DMS79 (cell line): ENCODE data around the gene GPX4.
"Not testable (repeated sequence)": the region's sequence is repeated elsewhere in the genome, so short reads cannot be mapped to it uniquely, and the experiment has no call there.

Experiments
- DNase-seq: peaks from one replicate; lab custom pipeline; 2025; lab: John Stamatoyannopoulos, UW

GPX4 gene

GRCh38 chr19:1113986-1114483 is 10.2 kb downstream of the GPX4 start:
- DNase-seq: no peak

GRCh38 chr19:1114728-1115127 is 10.9 kb downstream of the GPX4 start:
- DNase-seq: not testable (repeated sequence)

- no peak for DNase-seq
Observed at GRCh38 chr19:1115646-1116420, 12.0 kb downstream of the GPX4 start.

- DNase-seq: no peak
Observed at GRCh38 chr19:1116726-1117581, 13.2 kb downstream of the GPX4 start.

- DNase-seq: no peak
Observed at GRCh38 chr19:1117654-1118053, 13.9 kb downstream of the GPX4 start.

- DNase-seq: no peak
Observed at GRCh38 chr19:1118999-1119398, 15.2 kb downstream of the GPX4 start.

- no peak for DNase-seq
Observed at GRCh38 chr19:1119475-1120217, 15.9 kb downstream of the GPX4 start.

GRCh38 chr19:1121395-1121794 is 17.6 kb downstream of the GPX4 start:
- DNase-seq: no peak

- DNase-seq: no peak
Observed at GRCh38 chr19:1122021-1122971, 18.5 kb downstream of the GPX4 start.

- DNase-seq: no peak
Observed at GRCh38 chr19:1122972-1123363, 19.2 kb downstream of the GPX4 start.

- DNase-seq: no peak
Observed at GRCh38 chr19:1123381-1123780, 19.6 kb downstream of the GPX4 start.

GRCh38 chr19:1123885-1124677 is 20.3 kb downstream of the GPX4 start:
- no peak for DNase-seq

GRCh38 chr19:1125601-1126467 is 22.0 kb downstream of the GPX4 start:
- no peak for DNase-seq

GRCh38 chr19:1126984-1127760 is 23.4 kb downstream of the GPX4 start:
- no peak for DNase-seq

- no peak for DNase-seq
Observed at GRCh38 chr19:1128106-1128505, 24.3 kb downstream of the GPX4 start.

- DNase-seq: not testable (repeated sequence)
Observed at GRCh38 chr19:1129084-1129483, 25.3 kb downstream of the GPX4 start.

- DNase-seq: no peak
Observed at GRCh38 chr19:1129535-1129934, 25.7 kb downstream of the GPX4 start.
